ENCODE data around the gene TFAP2E. TPM values are rescaled to one million over a fixed set of nuclear protein-coding genes. Genes with fewer than 3 reads are reported as not detected.

Gene TFAP2E
- total RNA-seq, 1 experiment from 2014 or later, result 0.96 TPM

DNA sequence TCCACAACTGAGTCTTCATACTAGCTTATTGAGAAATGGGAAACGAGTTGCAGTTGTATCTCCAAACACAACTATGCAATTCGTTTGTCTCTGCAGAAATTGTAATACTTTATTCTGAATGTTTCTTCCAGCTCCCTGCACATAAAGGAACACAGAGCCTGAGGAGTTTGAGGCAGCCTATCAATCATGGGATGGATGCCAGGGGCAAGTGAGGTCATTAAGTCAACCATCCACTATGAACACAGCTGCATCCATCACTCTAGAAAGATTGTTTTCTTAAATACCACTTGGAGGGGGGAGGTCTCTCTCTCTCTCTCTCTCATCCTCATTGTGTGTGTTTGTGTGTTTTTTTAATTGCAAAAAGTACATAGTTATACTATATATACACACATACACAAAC is 71.1 kb downstream of the TFAP2E start:
- DNase-seq (ENCODE audit: low read depth), result peak; percentile 11

Other genes starting within 250 kb of the TFAP2E start
- 17.9 and 26.8 TPM in 2 replicates for gene KIAA0319L, start 15.9 kb upstream of the TFAP2E start, total RNA-seq (2014; rRNA removed; shearing (Covaris generic))
- gene NCDN, start 15.5 kb upstream of the TFAP2E start, total RNA-seq (2014; rRNA removed; shearing (Covaris generic)), result 11.7 and 11.9 TPM in 2 replicates
- 56.1 and 58.2 TPM in 2 replicates for gene PSMB2, start 68.2 kb downstream of the TFAP2E start, total RNA-seq (2014; rRNA removed; shearing (Covaris generic))
- 15.1 and 17.8 TPM in 2 replicates for gene C1orf216, start 145.6 kb downstream of the TFAP2E start, total RNA-seq (2014; rRNA removed; shearing (Covaris generic))
- 19.0 and 20.5 TPM in 2 replicates for gene CLSPN, start 196.7 kb downstream of the TFAP2E start, total RNA-seq (2014; rRNA removed; shearing (Covaris generic))
- 8.1 and 11.3 TPM in 2 replicates for gene AGO4, start 234.7 kb downstream of the TFAP2E start, total RNA-seq (2014; rRNA removed; shearing (Covaris generic))